ENCODE results near the gene GALNT16. TPM values are rescaled to one million over a fixed set of nuclear protein-coding genes. Genes with fewer than 3 reads are reported as not detected.

Gene GALNT16
- total RNA-seq, 1 experiment from 2014 or later = 0.33 TPM

GRCh38 chr14:69401841-69402240, 141.9 kb downstream of the GALNT16 start:
- Histone ChIP-seq H3K9me2 (replicated peaks; ENCODE audit: low read length) (no peaks in the 10 kb centered on the region), H2AFZ (ENCODE audit: low read length) (no peak overlapping the region), H3K27ac (ENCODE audit: low read length) (no peak overlapping the region), H3K27me3 (ENCODE audit: low read length) (no peaks in the 10 kb centered on the region), H3F3A (ENCODE audit: low read length, unreplicated experiment) (no peaks in the 10 kb centered on the region), H3K9me3 (ENCODE audit: low read length) (no peaks in the 10 kb centered on the region), H3K4me1 (ENCODE audit: insufficient read depth, low read length) (peaks cover 17% of the 10 kb centered on the region), H4K20me1 (ENCODE audit: low read length) (peaks cover 62% of the 10 kb centered on the region), H3K4me2 (ENCODE audit: low read length) (peak overlapping the region; percentile 91), H3K36me3 (ENCODE audit: low read depth, low read length) (peaks cover 6% of the 10 kb centered on the region; the same call in 1 of the 2 replicates), H3K9ac (ENCODE audit: low read length) (peak overlapping the region; percentile 98), H3K4me3 (ENCODE audit: low read length) (peak overlapping the region; percentile 91), H3K79me2 (ENCODE audit: low read length) (peaks cover 98% of the 10 kb centered on the region)
- ATAC-seq (no peak), DNase-seq (no peak)
- no peak for TF ChIP-seq EZH2 (IDR thresholded peaks at IDR 0.05; ENCODE audit: low read length, unreplicated experiment)
- TF ChIP-seq EZH2phosphoT487 (IDR thresholded peaks at IDR 0.05; ENCODE audit: borderline replicate concordance, low read length) = no peak
- no peak for TF ChIP-seq CTCF (conservative IDR thresholded peaks at IDR 0.05; ENCODE audit: low read depth, low read length)
- BruUV-seq (replicated peaks) = no TSS peak
- CTCF ChIA-PET = no interaction called here
- intact Hi-C loops (cut with micrococcal nuclease) = no loop called here
- POLR2A ChIA-PET (ENCODE audit: unreplicated experiment) = no interaction called here

- ATAC-seq (no peak), DNase-seq (no peak)
- CTCF ChIA-PET = no interaction called here
- no TSS peak for BruUV-seq (replicated peaks)
- Histone ChIP-seq H3K9me3 (ENCODE audit: low read length) (no peaks in the 10 kb centered on the region), H3K4me1 (ENCODE audit: insufficient read depth, low read length) (peaks cover 12% of the 10 kb centered on the region), H3K27me3 (ENCODE audit: low read length) (no peaks in the 10 kb centered on the region), H3F3A (ENCODE audit: low read length, unreplicated experiment) (no peaks in the 10 kb centered on the region), H3K36me3 (ENCODE audit: low read depth, low read length) (peaks cover 6% of the 10 kb centered on the region; the same call in 1 of the 2 replicates), H2AFZ (ENCODE audit: low read length) (no peak overlapping the region), H3K4me3 (ENCODE audit: low read length) (no peak overlapping the region), H3K9me2 (replicated peaks; ENCODE audit: low read length) (no peaks in the 10 kb centered on the region), H3K79me2 (ENCODE audit: low read length) (peaks cover 100% of the 10 kb centered on the region), H3K9ac (ENCODE audit: low read length) (no peak overlapping the region), H3K27ac (ENCODE audit: low read length) (no peak overlapping the region), H4K20me1 (ENCODE audit: low read length) (peaks cover 53% of the 10 kb centered on the region), H3K4me2 (ENCODE audit: low read length) (no peak overlapping the region)
- POLR2A ChIA-PET (ENCODE audit: unreplicated experiment) = no interaction called here
- TF ChIP-seq EZH2phosphoT487 (IDR thresholded peaks at IDR 0.05; ENCODE audit: borderline replicate concordance, low read length) = no peak
- no peak for TF ChIP-seq CTCF (conservative IDR thresholded peaks at IDR 0.05; ENCODE audit: low read depth, low read length)
- TF ChIP-seq EZH2 (IDR thresholded peaks at IDR 0.05; ENCODE audit: low read length, unreplicated experiment) = no peak
- intact Hi-C loops (cut with micrococcal nuclease) = no loop called here
These were observed 144.5 kb downstream of the GALNT16 start for GRCh38 chr14:69404478-69404877.

- H3K4me1 ChIP-seq (ENCODE audit: insufficient read depth, low read length) = peaks cover 12% of the 10 kb centered on the region
- H3F3A ChIP-seq (ENCODE audit: low read length, unreplicated experiment) = no peaks in the 10 kb centered on the region
- no peaks in the 10 kb centered on the region for H3K27me3 ChIP-seq (ENCODE audit: low read length)
- peaks cover 6% of the 10 kb centered on the region; the same call in 1 of the 2 replicates for H3K36me3 ChIP-seq (ENCODE audit: low read depth, low read length)
- ChIA-PET CTCF (no interaction called here), POLR2A (ENCODE audit: unreplicated experiment) (no interaction called here)
- H3K4me3 ChIP-seq (ENCODE audit: low read length) = no peak overlapping the region
- no peak overlapping the region for H3K27ac ChIP-seq (ENCODE audit: low read length)
- TF ChIP-seq CTCF (conservative IDR thresholded peaks at IDR 0.05; ENCODE audit: low read depth, low read length) (no peak), EZH2 (IDR thresholded peaks at IDR 0.05; ENCODE audit: low read length, unreplicated experiment) (no peak), EZH2phosphoT487 (IDR thresholded peaks at IDR 0.05; ENCODE audit: borderline replicate concordance, low read length) (no peak)
- H4K20me1 ChIP-seq (ENCODE audit: low read length) = peaks cover 49% of the 10 kb centered on the region
- DNase-seq (no peak), ATAC-seq (no peak)
- no TSS peak for BruUV-seq (replicated peaks)
- H3K9me3 ChIP-seq (ENCODE audit: low read length) = no peaks in the 10 kb centered on the region
- no peak overlapping the region for H3K4me2 ChIP-seq (ENCODE audit: low read length)
- no peak overlapping the region for H2AFZ ChIP-seq (ENCODE audit: low read length)
- intact Hi-C loops (cut with micrococcal nuclease) = no loop called here
- peaks cover 100% of the 10 kb centered on the region for H3K79me2 ChIP-seq (ENCODE audit: low read length)
- no peak overlapping the region for H3K9ac ChIP-seq (ENCODE audit: low read length)
- H3K9me2 ChIP-seq (replicated peaks; ENCODE audit: low read length) = no peaks in the 10 kb centered on the region
These were observed 144.9 kb downstream of the GALNT16 start for GRCh38 chr14:69404883-69405282.

Data from PC-3 (cell line).